Liver (tissue), 9 donors: ENCODE data around the gene MT3. TPM values are rescaled to one million over a fixed set of nuclear protein-coding genes. Genes with fewer than 3 reads are reported as not detected.
A peak's percentile ranks its signal among the peaks of the same experiment; 100 is the strongest.

Source experiments
- DNase-seq: peaks from one replicate; pipeline ENCODE4 v3.0.0-alpha.2; 2017; ENCODE audit warnings: low spot score
- H3K27ac ChIP-seq, 2 donors: one replicate each; pipeline ENCODE4 v1.7.0; 2013; ENCODE audit warnings: inconsistent platforms in 2 of 2, low read length in 2 of 2, control low read depth in 1 of 2, low read depth in 1 of 2, mild to moderate bottlenecking in 1 of 2
- H3K27me3 ChIP-seq, 4 donors: one replicate each; pipeline versions ENCODE4 v1.6.1 to v1.7.0; 2013; ENCODE audit warnings: low read length in 3 of 4, inconsistent platforms in 1 of 4, mild to moderate bottlenecking in 1 of 4, moderate library complexity in 1 of 4; ENCODE audit not compliant: control insufficient read depth in 4 of 4, insufficient read depth in 4 of 4
- H3K36me3 ChIP-seq, 4 donors: one replicate each; pipeline versions ENCODE4 v1.6.1 to v1.7.0; 2013; ENCODE audit warnings: low read length in 3 of 4, mild to moderate bottlenecking in 3 of 4, low read depth in 1 of 4, moderate library complexity in 1 of 4; ENCODE audit not compliant: control insufficient read depth in 4 of 4, insufficient read depth in 3 of 4
- H3K4me1 ChIP-seq, 4 donors: one replicate each; pipeline versions ENCODE4 v1.6.1 to v1.7.0; 2013; ENCODE audit warnings: low read length in 3 of 4, mild to moderate bottlenecking in 3 of 4, moderate library complexity in 1 of 4; ENCODE audit not compliant: control insufficient read depth in 4 of 4, insufficient read depth in 4 of 4
- H3K4me3 ChIP-seq, 3 donors: one replicate each; pipeline versions ENCODE4 v1.6.1 to v1.7.0; 2013; ENCODE audit warnings: low read length in 3 of 3, control low read depth in 1 of 3, low read depth in 1 of 3, mild to moderate bottlenecking in 1 of 3
- H3K9ac ChIP-seq, 2 donors: one replicate each; pipeline ENCODE4 v1.7.0; 2013; ENCODE audit warnings: low read length in 2 of 2, mild to moderate bottlenecking in 2 of 2, moderate library complexity in 2 of 2, control low read depth in 1 of 2, low read depth in 1 of 2
- H3K9me3 ChIP-seq, 4 donors: one replicate each; pipeline versions ENCODE4 v1.6.1 to v1.7.0; 2013; ENCODE audit warnings: low read length in 3 of 4; ENCODE audit not compliant: control insufficient read depth in 4 of 4
- EGR1 ChIP-seq, 2 donors: IDR thresholded peaks; 2 replicates each; pipeline ENCODE4 v1.6.1; 2016 to 2018; ENCODE audit warnings: antibody characterized with exemption in 2 of 2, low read depth in 2 of 2
- FOXA1 ChIP-seq: IDR thresholded peaks from 2 replicates; pipeline ENCODE4 v1.6.1; 2016; ENCODE audit warnings: antibody characterized with exemption
- FOXA2 ChIP-seq: IDR thresholded peaks from 2 replicates; pipeline ENCODE4 v1.6.1; 2016; ENCODE audit warnings: antibody characterized with exemption
- GABPA ChIP-seq, 2 donors: IDR thresholded peaks in 1 of 2; conservative IDR thresholded peaks in 1 of 2; 2 replicates each; pipeline ENCODE4 v1.6.1; 2016; ENCODE audit warnings: antibody characterized with exemption in 2 of 2, mild to moderate bottlenecking in 1 of 2, moderate library complexity in 1 of 2
- HNF4A ChIP-seq, 2 donors: conservative IDR thresholded peaks; 2 replicates each; pipeline ENCODE4 v1.6.1; 2016; ENCODE audit warnings: antibody characterized with exemption in 2 of 2, mild to moderate bottlenecking in 2 of 2
- HNF4G ChIP-seq: IDR thresholded peaks from 2 replicates; pipeline ENCODE4 v1.6.1; 2016; ENCODE audit warnings: antibody characterized with exemption
- JUND ChIP-seq, 2 donors: IDR thresholded peaks; 2 replicates each; pipeline ENCODE4 v1.6.1; 2016; ENCODE audit warnings: antibody characterized with exemption in 2 of 2
- RAD21 ChIP-seq, 2 donors: IDR thresholded peaks; 2 replicates each; pipeline ENCODE4 v1.6.1; 2016; ENCODE audit warnings: antibody characterized with exemption in 2 of 2, mild to moderate bottlenecking in 2 of 2
- RXRA ChIP-seq, 2 donors: IDR thresholded peaks; 2 replicates each; pipeline ENCODE4 v1.6.1; 2017 to 2018; ENCODE audit warnings: antibody characterized with exemption in 2 of 2, mild to moderate bottlenecking in 1 of 2
- SP1 ChIP-seq: IDR thresholded peaks from 2 replicates; pipeline ENCODE4 v1.6.1; 2018; ENCODE audit warnings: antibody characterized with exemption, mild to moderate bottlenecking
- TAF1 ChIP-seq: conservative IDR thresholded peaks from 2 replicates; pipeline ENCODE4 v1.6.1; 2016; ENCODE audit warnings: antibody characterized with exemption, mild to moderate bottlenecking
- YY1 ChIP-seq: IDR thresholded peaks from 2 replicates; pipeline ENCODE4 v1.6.1; 2016; ENCODE audit warnings: antibody characterized with exemption, mild to moderate bottlenecking
- WGBS: extraction: QIAGEN DNeasy Blood & Tissue Kit; methylation state at CpG from one replicate; pipeline ENCODE4 v1.1.7; 2013; 5-methylcytosine and 5-hydroxymethylcytosine counted together
- polyA plus RNA-seq, 2 donors: library from polyadenylated mRNA; stranded (reverse) in 1 of 2; unstranded in 1 of 2; fragments of 200-250 nt in 1 of 2; fragments of >200 nt in 1 of 2; fragmentation: Nextera tagmentation in 1 of 2; extraction: Ambion mirVana in 1 of 2; gene quantifications; one replicate each; pipeline versions ENCODE4 v1.2.1 to v1.2.3, GENCODE V29; 2013 to 2015
- total RNA-seq, 2 donors: library from RNA; depleted of rRNA; stranded (reverse); fragments of >200 nt; gene quantifications; one replicate each; pipeline ENCODE4 v1.2.3, GENCODE V29; 2014
- TF ChIP-seq, protein P1 (sequence below): IDR thresholded peaks from 2 replicates; pipeline ENCODE4 v1.6.1; 2016; ENCODE audit warnings: antibody characterized with exemption
- TF ChIP-seq, protein P2 (sequence below): IDR thresholded peaks from 2 replicates; pipeline ENCODE4 v1.6.1; 2016; ENCODE audit warnings: antibody characterized with exemption
- TF ChIP-seq, protein P3 (sequence below): IDR thresholded peaks from 2 replicates; pipeline ENCODE4 v1.6.1; 2016; ENCODE audit warnings: antibody characterized with exemption
- TF ChIP-seq, protein P4 (sequence below): fragments of 150-350 bp; IDR thresholded peaks from 2 replicates; pipeline ENCODE4 v1.5.1; 2017; ENCODE audit warnings: improper control_type of control experiment, low read depth, low read length; ENCODE audit not compliant: missing input control
- donor health status: healthy.
- donor health status: healthy.
- donor health status: healthy.
- donor health status: healthy.
- donor health status: healthy.

The MT3 gene
- total and polyA plus RNA-seq, 4 donors: not detected

DNA sequence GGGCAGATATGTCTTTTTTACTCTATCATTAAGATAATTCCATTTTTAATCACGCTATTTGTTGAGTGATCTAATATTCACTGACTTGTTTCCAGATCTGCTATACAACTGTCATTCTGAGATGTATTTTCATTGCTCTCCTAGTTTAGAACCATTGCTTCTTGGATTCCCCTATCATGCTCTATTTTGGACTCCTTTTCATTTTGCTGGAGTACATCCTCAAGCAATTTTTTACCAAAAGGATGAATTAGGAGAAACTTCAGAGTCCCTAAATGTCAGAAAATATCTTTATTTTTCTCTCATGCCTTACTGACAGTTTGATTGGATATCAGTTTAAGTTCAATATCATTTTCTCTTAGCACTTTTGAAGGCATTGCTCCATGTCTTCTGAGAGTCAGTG, 14.7 kb upstream of the MT3 start:
- no peak for DNase-seq
- no peaks in the 10 kb centered on the region for H3K9me3 ChIP-seq
- no peaks in the 10 kb centered on the region for H3K4me1 ChIP-seq
- TF ChIP-seq TAF1 (no peak), GABPA (IDR thresholded peaks at IDR 0.05 in 1 of 2, conservative IDR thresholded peaks at IDR 0.05 in 1 of 2) (no peak), HNF4G (no peak), HNF4A (conservative IDR thresholded peaks at IDR 0.05) (no peak), FOXA2 (no peak), JUND (IDR thresholded peaks at IDR 0.05) (no peak), SP1 (no peak), RXRA (IDR thresholded peaks at IDR 0.05) (no peak), YY1 (no peak), EGR1 (IDR thresholded peaks at IDR 0.05; ENCODE audit: low read depth in 2 of 2) (no peak), FOXA1 (no peak), RAD21 (IDR thresholded peaks at IDR 0.05) (no peak)
- TF ChIP-seq, protein P1, sequence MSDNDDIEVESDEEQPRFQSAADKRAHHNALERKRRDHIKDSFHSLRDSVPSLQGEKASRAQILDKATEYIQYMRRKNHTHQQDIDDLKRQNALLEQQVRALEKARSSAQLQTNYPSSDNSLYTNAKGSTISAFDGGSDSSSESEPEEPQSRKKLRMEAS: no peak
- TF ChIP-seq, protein P2, sequence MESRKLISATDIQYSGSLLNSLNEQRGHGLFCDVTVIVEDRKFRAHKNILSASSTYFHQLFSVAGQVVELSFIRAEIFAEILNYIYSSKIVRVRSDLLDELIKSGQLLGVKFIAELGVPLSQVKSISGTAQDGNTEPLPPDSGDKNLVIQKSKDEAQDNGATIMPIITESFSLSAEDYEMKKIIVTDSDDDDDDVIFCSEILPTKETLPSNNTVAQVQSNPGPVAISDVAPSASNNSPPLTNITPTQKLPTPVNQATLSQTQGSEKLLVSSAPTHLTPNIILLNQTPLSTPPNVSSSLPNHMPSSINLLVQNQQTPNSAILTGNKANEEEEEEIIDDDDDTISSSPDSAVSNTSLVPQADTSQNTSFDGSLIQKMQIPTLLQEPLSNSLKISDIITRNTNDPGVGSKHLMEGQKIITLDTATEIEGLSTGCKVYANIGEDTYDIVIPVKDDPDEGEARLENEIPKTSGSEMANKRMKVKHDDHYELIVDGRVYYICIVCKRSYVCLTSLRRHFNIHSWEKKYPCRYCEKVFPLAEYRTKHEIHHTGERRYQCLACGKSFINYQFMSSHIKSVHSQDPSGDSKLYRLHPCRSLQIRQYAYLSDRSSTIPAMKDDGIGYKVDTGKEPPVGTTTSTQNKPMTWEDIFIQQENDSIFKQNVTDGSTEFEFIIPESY: no peak
- TF ChIP-seq, protein P3, sequence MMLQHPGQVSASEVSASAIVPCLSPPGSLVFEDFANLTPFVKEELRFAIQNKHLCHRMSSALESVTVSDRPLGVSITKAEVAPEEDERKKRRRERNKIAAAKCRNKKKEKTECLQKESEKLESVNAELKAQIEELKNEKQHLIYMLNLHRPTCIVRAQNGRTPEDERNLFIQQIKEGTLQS: no peak
- H3K27me3 ChIP-seq: no peaks in the 10 kb centered on the region
- no peak overlapping the region for H3K9ac ChIP-seq
- no peaks in the 10 kb centered on the region for H3K36me3 ChIP-seq
- H3K27ac ChIP-seq: no peak overlapping the region
- WGBS: 75% methylated on average over 1 of the region's 1 CpG
- no peak overlapping the region for H3K4me3 ChIP-seq

DNA sequence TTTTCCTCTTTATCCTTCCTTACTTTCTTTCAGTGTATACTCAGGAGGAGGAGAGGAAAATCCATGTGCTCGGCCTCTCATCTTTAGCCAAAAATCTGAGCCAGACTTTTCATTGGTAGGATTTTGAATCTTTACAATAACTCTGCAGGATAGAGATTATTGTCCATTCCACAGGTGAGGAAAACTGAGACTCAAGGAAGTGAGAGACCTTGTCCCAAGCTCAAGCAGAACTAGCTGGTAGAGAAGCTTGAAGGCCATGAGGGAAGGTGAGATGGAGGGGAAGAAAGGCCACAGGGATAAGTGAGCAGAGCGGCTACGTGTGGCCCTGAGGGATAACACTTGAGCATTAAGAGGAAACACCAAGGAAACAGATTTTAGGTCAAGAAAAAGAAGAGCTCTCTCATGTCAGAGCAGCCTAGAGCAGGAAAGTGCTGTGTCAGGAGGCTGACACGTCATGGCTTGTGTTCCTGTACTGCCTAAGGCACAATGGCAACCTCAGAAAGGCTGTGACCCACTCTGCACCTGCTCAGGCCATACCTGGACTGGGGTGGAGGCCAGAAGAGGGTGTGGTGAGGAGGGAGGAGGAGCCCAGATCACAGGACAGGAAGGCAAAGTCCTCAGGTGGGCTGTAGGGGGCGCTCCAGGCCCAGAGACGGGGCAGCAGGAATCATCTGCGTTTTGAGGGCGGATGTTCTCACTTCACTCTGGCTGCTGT, 12.6 kb upstream of the MT3 start:
- Histone ChIP-seq H3K4me1 (no peaks in the 10 kb centered on the region), H3K4me3 (no peak overlapping the region), H3K27me3 (no peaks in the 10 kb centered on the region), H3K9ac (no peak overlapping the region), H3K36me3 (no peaks in the 10 kb centered on the region), H3K9me3 (no peaks in the 10 kb centered on the region), H3K27ac (no peak overlapping the region)
- no peak for TF ChIP-seq HNF4G
- peak; percentile 88 to 96 for TF ChIP-seq RAD21 (IDR thresholded peaks at IDR 0.05)
- TF ChIP-seq, protein P4, sequence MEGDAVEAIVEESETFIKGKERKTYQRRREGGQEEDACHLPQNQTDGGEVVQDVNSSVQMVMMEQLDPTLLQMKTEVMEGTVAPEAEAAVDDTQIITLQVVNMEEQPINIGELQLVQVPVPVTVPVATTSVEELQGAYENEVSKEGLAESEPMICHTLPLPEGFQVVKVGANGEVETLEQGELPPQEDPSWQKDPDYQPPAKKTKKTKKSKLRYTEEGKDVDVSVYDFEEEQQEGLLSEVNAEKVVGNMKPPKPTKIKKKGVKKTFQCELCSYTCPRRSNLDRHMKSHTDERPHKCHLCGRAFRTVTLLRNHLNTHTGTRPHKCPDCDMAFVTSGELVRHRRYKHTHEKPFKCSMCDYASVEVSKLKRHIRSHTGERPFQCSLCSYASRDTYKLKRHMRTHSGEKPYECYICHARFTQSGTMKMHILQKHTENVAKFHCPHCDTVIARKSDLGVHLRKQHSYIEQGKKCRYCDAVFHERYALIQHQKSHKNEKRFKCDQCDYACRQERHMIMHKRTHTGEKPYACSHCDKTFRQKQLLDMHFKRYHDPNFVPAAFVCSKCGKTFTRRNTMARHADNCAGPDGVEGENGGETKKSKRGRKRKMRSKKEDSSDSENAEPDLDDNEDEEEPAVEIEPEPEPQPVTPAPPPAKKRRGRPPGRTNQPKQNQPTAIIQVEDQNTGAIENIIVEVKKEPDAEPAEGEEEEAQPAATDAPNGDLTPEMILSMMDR: peak; percentile 76
- peak in 1 of 2 donors; percentile 9 for TF ChIP-seq HNF4A (conservative IDR thresholded peaks at IDR 0.05)
- TF ChIP-seq, protein P3: no peak
- DNase-seq: peak; percentile 81
- 39% methylated on average over 8 of the region's 8 CpGs for WGBS
